ENCODE results near the gene CRYBB3.

The CRYBB3 gene

GRCh38 chr22:25183949-25184619 is 15.6 kb upstream of the CRYBB3 start:
- DNase-seq (ENCODE audit: extremely low read depth, low read depth): no peak
- no peak for TF ChIP-seq CTCF (IDR thresholded peaks at IDR 0.05; ENCODE audit: low read depth, low read length, missing control alignments)

GRCh38 chr22:25186140-25186539 is 13.5 kb upstream of the CRYBB3 start:
- no peak for TF ChIP-seq CTCF (IDR thresholded peaks at IDR 0.05; ENCODE audit: low read depth, low read length, missing control alignments)
- DNase-seq (ENCODE audit: extremely low read depth, low read depth): no peak
- H3K4me3 ChIP-seq (replicated peaks; ENCODE audit: low read depth, low read length): no peak overlapping the region

More at GRCh38 chr22:25183949-25184619, 15.6 kb upstream of the CRYBB3 start:
- no peak overlapping the region for H3K4me3 ChIP-seq (replicated peaks; ENCODE audit: low read depth, low read length)

GRCh38 chr22:25187469-25187868 is 12.2 kb upstream of the CRYBB3 start:
- no peak for TF ChIP-seq CTCF (IDR thresholded peaks at IDR 0.05; ENCODE audit: low read depth, low read length, missing control alignments)
- no peak for DNase-seq (ENCODE audit: extremely low read depth, low read depth)
- no peak overlapping the region for H3K4me3 ChIP-seq (replicated peaks; ENCODE audit: low read depth, low read length)

- DNase-seq (ENCODE audit: extremely low read depth, low read depth): no peak
- no peak for TF ChIP-seq CTCF (IDR thresholded peaks at IDR 0.05; ENCODE audit: low read depth, low read length, missing control alignments)
- no peak overlapping the region for H3K4me3 ChIP-seq (replicated peaks; ENCODE audit: low read depth, low read length)
Observed at GRCh38 chr22:25192406-25192805, 7.3 kb upstream of the CRYBB3 start.

GRCh38 chr22:25193130-25193529 is 6.5 kb upstream of the CRYBB3 start:
- no peak for DNase-seq (ENCODE audit: extremely low read depth, low read depth)
- TF ChIP-seq CTCF (IDR thresholded peaks at IDR 0.05; ENCODE audit: low read depth, low read length, missing control alignments): no peak
- no peak overlapping the region for H3K4me3 ChIP-seq (replicated peaks; ENCODE audit: low read depth, low read length)

GRCh38 chr22:25193548-25193947 is 6.1 kb upstream of the CRYBB3 start:
- TF ChIP-seq CTCF (IDR thresholded peaks at IDR 0.05; ENCODE audit: low read depth, low read length, missing control alignments): no peak
- no peak for DNase-seq (ENCODE audit: extremely low read depth, low read depth)
- H3K4me3 ChIP-seq (replicated peaks; ENCODE audit: low read depth, low read length): no peak overlapping the region

- no peak for TF ChIP-seq CTCF (IDR thresholded peaks at IDR 0.05; ENCODE audit: low read depth, low read length, missing control alignments)
Observed at GRCh38 chr22:25196326-25196725, 3.3 kb upstream of the CRYBB3 start.

More at GRCh38 chr22:25196326-25196725, 3.3 kb upstream of the CRYBB3 start:
- no peak for DNase-seq (ENCODE audit: extremely low read depth, low read depth)
- no peak overlapping the region for H3K4me3 ChIP-seq (replicated peaks; ENCODE audit: low read depth, low read length)
